Gastroesophageal sphincter (tissue), 4 donors: ENCODE data around the gene DDX42. TPM values are rescaled to one million over a fixed set of nuclear protein-coding genes. Genes with fewer than 3 reads are reported as not detected.

ENCODE experiments used
- ATAC-seq: fragments of 150-250 bp; one replicate; pipeline ENCODE4 v1.9.1; 2016; ENCODE audit warnings: mild to moderate bottlenecking, moderate library complexity
- H3K27ac ChIP-seq, 4 donors: fragments of 200-600 bp; sonication (generic) in 3 of 4; 1 replicate in 3 of 4; 2 replicates in 1 of 4; pipeline ENCODE4 v1.5.1; 2016 to 2019
- H3K27me3 ChIP-seq: fragments of 200-600 bp; sonication (generic); one replicate; pipeline ENCODE4 v1.5.1; 2019
- H3K36me3 ChIP-seq, 2 donors: fragments of 200-600 bp; sonication (generic); one replicate each; pipeline ENCODE4 v1.5.1; 2019; ENCODE audit warnings: control low read depth in 1 of 2
- H3K4me1 ChIP-seq, 3 donors: fragments of 200-600 bp; sonication (generic); 1 replicate in 2 of 3; 2 replicates in 1 of 3; pipeline ENCODE4 v1.5.1; 2016 to 2019; ENCODE audit warnings: control low read depth in 2 of 3
- H3K4me3 ChIP-seq, 2 donors: fragments of 200-600 bp; sonication (generic); one replicate each; pipeline ENCODE4 v1.5.1; 2019; ENCODE audit warnings: mild to moderate bottlenecking in 1 of 2, moderate library complexity in 1 of 2
- H3K9me3 ChIP-seq, 3 donors: fragments of 200-600 bp; sonication (generic); one replicate each; pipeline ENCODE4 v1.5.1; 2017 to 2019; ENCODE audit warnings: control low read depth in 2 of 3
- EP300 ChIP-seq: sonication (generic); formaldehyde crosslinking; IDR thresholded peaks from one replicate; pipeline ENCODE4 v1.6.1; 2017; ENCODE audit warnings: antibody characterized with exemption, mild to moderate bottlenecking
- POLR2A ChIP-seq, 2 donors: fragments of 450-650 bp; IDR thresholded peaks; one replicate each; pipeline ENCODE4 v1.6.1; 2017; ENCODE audit warnings: antibody characterized with exemption in 2 of 2, mild to moderate bottlenecking in 2 of 2, moderate library complexity in 1 of 2
- POLR2AphosphoS5 ChIP-seq: sonication (generic); formaldehyde crosslinking; IDR thresholded peaks from one replicate; pipeline ENCODE4 v1.6.1; 2017; ENCODE audit warnings: antibody characterized with exemption
- WGBS, 2 donors: methylation state at CpG; one replicate each; pipeline ENCODE4 v1.1.5; 2018; ENCODE audit warnings: low coverage in 1 of 2; 5-methylcytosine and 5-hydroxymethylcytosine counted together
- total RNA-seq, 4 donors: library from RNA; depleted of rRNA; stranded (reverse); fragments of >200 nt; gene quantifications; one replicate each; pipeline ENCODE4 v1.1.0, GENCODE V29; 2016
- TF ChIP-seq, protein P1 (sequence below), 4 experiments: fragments of 200-600 bp in 2 of 4; fragments of 450-650 bp in 2 of 4; sonication (generic) in 1 of 4; IDR thresholded peaks; one replicate each; pipeline ENCODE4 v1.5.1; 2017 to 2019; ENCODE audit warnings: antibody characterized with exemption in 4 of 4, mild to moderate bottlenecking in 2 of 4, moderate library complexity in 2 of 4

Gene DDX42
- total RNA-seq, 4 donors from 2014 or later = 66.6 to 126 (median 98.8) TPM

DNA sequence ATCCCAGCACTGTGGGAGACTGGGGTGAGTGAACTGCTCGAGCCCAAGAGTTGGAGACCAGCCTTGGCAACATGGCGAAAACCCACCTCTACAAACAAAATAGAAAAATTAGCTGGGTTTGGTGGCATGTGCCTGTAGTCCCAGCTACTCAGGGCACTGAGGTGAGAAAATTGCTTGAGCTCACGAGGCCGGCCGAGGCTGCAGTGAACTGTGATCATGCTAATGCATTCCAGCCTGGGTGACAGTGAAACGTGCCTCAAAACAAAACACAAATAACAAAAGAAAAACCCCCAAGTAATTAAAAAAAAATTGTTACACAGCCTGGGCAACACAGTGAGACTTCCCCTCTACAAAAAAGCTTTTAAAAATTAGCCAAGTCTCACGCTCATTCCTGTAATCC, 5.5 kb upstream of the DDX42 start:
- peaks cover 0 to 25% of the 10 kb centered on the region in 2 donors for H3K36me3 ChIP-seq
- WGBS, 2 donors = 82 to 100% methylated on average over 1 to 7 of the region's 7 CpGs
- H3K4me1 ChIP-seq = peaks cover 0 to 63% (median 6%) of the 10 kb centered on the region in 3 donors
- no peaks in the 10 kb centered on the region for H3K27me3 ChIP-seq
- no peak for ATAC-seq
- H3K4me3 ChIP-seq = no peak overlapping the region
- TF ChIP-seq, protein P1, sequence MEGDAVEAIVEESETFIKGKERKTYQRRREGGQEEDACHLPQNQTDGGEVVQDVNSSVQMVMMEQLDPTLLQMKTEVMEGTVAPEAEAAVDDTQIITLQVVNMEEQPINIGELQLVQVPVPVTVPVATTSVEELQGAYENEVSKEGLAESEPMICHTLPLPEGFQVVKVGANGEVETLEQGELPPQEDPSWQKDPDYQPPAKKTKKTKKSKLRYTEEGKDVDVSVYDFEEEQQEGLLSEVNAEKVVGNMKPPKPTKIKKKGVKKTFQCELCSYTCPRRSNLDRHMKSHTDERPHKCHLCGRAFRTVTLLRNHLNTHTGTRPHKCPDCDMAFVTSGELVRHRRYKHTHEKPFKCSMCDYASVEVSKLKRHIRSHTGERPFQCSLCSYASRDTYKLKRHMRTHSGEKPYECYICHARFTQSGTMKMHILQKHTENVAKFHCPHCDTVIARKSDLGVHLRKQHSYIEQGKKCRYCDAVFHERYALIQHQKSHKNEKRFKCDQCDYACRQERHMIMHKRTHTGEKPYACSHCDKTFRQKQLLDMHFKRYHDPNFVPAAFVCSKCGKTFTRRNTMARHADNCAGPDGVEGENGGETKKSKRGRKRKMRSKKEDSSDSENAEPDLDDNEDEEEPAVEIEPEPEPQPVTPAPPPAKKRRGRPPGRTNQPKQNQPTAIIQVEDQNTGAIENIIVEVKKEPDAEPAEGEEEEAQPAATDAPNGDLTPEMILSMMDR (IDR thresholded peaks at IDR 0.05) = no peak
- TF ChIP-seq POLR2A (IDR thresholded peaks at IDR 0.05) (no peak), POLR2AphosphoS5 (no peak), EP300 (no peak)
- no peak overlapping the region for H3K27ac ChIP-seq
- no peaks in the 10 kb centered on the region for H3K9me3 ChIP-seq

DNA sequence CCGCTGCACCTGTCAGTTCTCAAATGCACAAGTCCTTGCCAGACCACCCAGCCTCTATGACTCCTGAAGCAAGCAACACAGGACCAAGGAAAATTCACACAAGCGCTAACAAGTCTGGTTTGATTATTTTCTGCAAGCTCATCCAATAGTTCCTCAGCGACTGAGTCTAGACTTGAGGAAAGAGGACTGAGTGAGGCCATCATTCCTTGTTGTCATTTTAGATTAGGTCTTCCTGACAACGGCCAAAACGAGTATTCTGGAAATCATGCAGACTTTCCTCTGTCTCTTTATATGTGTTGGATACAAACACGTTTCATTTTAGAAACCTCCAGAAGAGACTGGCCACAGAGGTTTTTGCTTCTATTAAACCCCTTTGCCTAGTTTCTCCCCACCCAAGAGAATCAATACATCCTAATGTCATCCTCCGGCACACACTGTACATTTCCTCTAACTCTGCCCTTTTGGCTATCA, 1.1 kb upstream of the DDX42 start:
- Histone ChIP-seq H3K9me3 (no peaks in the 10 kb centered on the region), H3K36me3 (peaks cover 0 to 6% of the 10 kb centered on the region in 2 donors), H3K4me1 (peaks cover 0 to 79% (median 6%) of the 10 kb centered on the region in 3 donors), H3K27me3 (no peaks in the 10 kb centered on the region), H3K4me3 (peak overlapping the region; percentile 57 to 97), H3K27ac (peak overlapping the region; percentile 84 to 99 (median 97))
- 2 to 3% methylated on average over 7 of the region's 7 CpGs for WGBS, 2 donors
- ATAC-seq = no peak
- TF ChIP-seq, protein P1 (IDR thresholded peaks at IDR 0.05) = no peak
- no peak for TF ChIP-seq EP300
- TF ChIP-seq POLR2A (IDR thresholded peaks at IDR 0.05) = no peak
- no peak for TF ChIP-seq POLR2AphosphoS5

DNA sequence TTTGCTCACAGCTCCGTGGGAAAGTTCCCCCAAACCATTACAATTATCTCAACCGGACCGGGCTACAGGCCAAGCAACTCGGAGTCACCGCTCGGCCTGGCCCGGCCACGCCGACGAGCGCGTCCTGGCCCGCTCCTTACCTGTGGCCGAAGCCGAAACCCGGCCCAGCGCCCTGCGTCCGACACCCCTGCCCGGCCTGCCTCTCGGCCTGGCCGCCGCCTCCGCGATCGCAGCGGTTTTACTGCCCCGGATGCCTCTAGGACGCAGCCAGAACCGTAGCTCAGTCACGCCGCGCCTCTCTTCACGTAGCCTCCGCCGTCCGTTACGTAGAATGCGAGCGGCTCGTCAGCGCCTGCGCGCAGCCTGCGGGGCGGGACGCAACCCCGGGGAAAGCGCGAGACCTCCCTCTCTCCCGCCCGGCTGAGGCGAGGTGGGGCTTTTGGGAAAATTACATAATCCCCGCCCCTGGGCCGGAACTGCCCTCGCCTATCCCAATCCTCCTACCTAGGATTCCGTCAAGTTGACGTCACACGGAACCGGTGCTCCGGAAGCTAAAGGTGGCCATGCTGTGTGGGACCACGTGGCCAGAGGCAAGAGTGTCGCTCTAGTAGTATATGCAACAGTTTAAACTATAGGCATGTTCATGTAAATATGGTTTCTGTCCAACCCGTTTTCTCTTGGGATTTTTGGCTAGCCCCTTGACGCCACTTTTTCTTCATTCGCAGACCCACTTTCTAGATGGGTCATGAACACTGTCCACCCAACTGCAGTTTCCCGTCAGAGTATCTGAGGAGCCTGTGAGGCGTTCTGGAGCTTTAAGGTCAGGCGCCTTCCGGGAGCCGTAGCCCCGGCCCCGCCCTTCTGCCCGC, 464 bp upstream of the DDX42 start, which contains the start of gene CCDC47:
Gene CCDC47 (minus strand): TSS at position 326 of the 869 bp plus-strand sequence. CDS start 7,422 bp downstream, outside the sequence.
- peak within 1 kb of the TSS; percentile 94 to 97 for H3K4me3 ChIP-seq
- H3K9me3 ChIP-seq = no peaks in the 10 kb centered on the region
- H3K27ac ChIP-seq = peak within 1 kb of the TSS; percentile 90 to 99 (median 97)
- peaks cover 0 to 79% (median 6%) of the 10 kb centered on the region in 3 donors for H3K4me1 ChIP-seq
- 0% methylated on average over 7 to 30 of the region's 74 CpGs for WGBS, 2 donors
- peaks cover 0 to 9% of the 10 kb centered on the region in 2 donors for H3K36me3 ChIP-seq
- TF ChIP-seq, protein P1 (IDR thresholded peaks at IDR 0.05) = no peak
- TF ChIP-seq POLR2AphosphoS5 = peak; percentile 93
- TF ChIP-seq EP300 = no peak
- peak; percentile 93 to 94 for TF ChIP-seq POLR2A (IDR thresholded peaks at IDR 0.05)
- no peaks in the 10 kb centered on the region for H3K27me3 ChIP-seq
- ATAC-seq = peak; percentile 96

DNA sequence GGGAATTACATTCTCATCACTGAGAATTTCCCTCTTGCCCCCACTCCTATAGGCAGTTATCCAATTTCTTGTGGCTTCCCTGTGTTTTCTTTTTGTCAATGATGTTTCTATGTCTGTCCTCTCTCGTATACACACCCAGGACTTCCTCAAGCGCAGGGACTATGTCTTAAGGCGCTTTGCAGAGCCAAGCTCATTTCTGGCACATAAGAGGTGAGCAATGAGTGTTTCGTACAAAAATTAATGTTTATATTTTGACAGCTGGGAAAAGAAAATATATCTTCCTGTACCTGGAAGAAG, 947 bp downstream of the DDX42 start:
- H3K27ac ChIP-seq = peak overlapping the region; percentile 90 to 99 (median 97)
- H3K4me3 ChIP-seq = peak overlapping the region; percentile 94 to 97
- peaks cover 0 to 81% (median 6%) of the 10 kb centered on the region in 3 donors for H3K4me1 ChIP-seq
- no peak for ATAC-seq
- no peaks in the 10 kb centered on the region for H3K27me3 ChIP-seq
- no peaks in the 10 kb centered on the region for H3K9me3 ChIP-seq
- peaks cover 0 to 18% of the 10 kb centered on the region in 2 donors for H3K36me3 ChIP-seq
- TF ChIP-seq, protein P1 (IDR thresholded peaks at IDR 0.05) = no peak
- TF ChIP-seq POLR2AphosphoS5 = no peak
- no peak for TF ChIP-seq EP300
- TF ChIP-seq POLR2A (IDR thresholded peaks at IDR 0.05) = no peak
- WGBS, 2 donors = 0 to 3% methylated on average over 4 of the region's 4 CpGs
